GM18873 (cell line): ENCODE measurements around the gene ABCB11.
"Not testable (repeated sequence)": the region's sequence is repeated elsewhere in the genome, so short reads cannot be mapped to it uniquely, and the experiment has no call there.

ENCODE experiments used
- ATAC-seq: cut with Tn5 transposase; IDR thresholded peaks from one replicate; pipeline ENCODE4 v1.9.1; 2021; ENCODE audit warnings: mild to moderate bottlenecking, moderate library complexity, moderate number of reproducible peaks; ENCODE audit not compliant: unreplicated experiment, low FRiP score

ABCB11 gene

GRCh38 chr2:169031202-169031601, at the start of gene ABCB11:
Gene ABCB11, minus strand, starts transcription at chr2:169031324. Its CDS starts 13,199 bp downstream, at chr2:169018125.
- ATAC-seq = no peak

DNA sequence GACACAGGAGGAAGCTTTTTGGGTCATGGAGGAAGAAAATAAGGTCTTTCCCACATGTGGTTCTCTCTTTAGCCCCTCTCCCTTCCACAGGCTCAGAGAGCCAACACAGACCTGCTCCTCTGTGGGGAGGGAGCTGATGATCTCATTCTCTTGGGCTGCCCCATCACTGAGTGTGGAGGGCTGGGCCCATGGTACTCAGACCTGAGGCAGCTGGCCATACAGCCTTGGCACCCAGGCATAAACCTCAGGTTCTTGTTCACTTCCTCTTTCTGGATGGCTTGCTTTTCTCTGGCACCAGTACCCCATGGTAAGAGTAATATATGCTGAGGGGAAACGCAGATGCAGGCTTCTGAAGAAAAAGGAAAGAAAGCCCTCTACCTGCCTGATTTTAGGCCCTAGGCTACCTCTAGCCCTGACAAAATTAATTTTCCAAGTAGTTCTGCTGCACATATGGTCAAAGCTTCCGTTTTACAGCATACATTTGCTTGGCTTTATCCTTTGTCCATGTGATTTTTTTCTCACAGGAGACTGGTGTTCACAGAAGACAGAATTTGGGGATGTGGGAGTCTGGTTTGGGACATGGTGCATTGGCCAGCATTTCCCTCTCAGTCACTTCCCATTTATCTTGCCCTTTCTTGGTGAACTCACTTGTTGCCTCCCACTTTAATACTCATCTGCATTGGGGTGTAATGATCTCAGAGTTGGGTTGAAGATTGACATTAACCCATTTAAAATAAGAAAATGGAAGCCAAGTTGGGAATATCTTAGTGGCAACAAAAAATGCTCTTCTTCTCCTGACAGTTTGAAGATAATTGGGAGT, 49.3 kb upstream of the ABCB11 start:
- peak; percentile 90 for ATAC-seq

DNA sequence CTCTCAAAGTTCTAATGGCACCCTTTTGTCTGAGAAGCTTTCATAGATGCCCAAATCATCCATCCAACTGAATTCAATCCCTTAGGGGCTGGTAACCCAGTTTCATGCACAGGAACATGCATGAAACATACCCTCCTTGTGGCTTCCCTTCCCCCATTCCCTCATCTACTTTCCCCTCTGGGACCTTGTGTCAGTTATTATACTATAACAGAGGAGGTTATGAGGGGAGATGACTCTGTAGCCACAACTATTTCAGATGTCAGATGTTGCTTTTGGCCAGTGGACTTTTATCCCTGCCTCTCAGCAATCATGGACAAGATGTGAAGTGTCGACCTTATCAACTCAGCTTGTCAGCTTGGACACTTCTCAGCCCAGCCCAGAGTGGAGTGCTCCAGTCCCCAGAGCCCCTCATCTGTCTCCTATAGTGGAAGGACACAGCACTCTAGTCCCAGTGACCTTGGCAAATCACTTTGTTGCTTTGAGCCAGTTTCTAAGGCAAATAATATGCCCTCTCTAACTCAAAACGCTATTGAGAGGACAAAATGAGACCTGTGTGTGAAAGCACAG, 46.6 kb upstream of the ABCB11 start:
- no peak for ATAC-seq

DNA sequence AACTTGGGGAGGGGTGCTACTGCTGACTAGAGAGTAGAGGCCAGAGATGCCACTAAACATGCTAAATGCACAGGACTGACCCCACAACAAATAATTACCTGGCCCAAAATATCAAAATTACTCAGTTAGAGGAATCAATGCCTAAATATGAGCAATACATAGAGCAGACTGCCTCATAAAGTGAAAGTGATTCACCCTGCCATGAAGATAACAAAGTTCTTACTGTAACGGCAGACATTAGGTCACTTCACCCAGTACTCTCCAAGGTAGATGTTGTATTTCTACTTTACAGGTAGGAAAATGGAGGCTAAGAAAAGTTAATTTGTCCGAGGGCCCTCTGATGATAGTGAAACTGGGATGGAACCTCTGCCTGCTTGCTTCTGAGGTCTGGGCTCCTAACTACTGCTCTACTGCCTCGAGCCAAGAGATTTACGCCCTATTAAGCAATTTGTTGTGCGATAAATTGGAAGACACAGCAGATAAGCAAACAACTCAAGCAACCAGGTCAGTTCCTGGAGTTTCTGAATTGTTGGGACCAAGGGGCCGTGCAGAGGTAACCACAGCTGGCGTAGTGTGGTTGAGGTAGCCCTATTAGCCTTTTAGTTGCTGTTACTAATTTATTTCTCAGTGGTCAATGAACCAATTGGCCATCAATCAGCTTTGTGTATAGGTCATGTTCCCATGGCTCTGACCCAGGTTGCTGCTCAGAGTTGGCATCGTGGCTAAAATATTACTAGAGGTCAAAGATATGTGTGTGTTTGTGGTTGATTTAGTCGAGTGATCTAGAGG, 43.0 kb upstream of the ABCB11 start:
- no peak for ATAC-seq

- ATAC-seq = no peak
Measured at GRCh38 chr2:169073211-169073962, 42.3 kb upstream of the ABCB11 start.

DNA sequence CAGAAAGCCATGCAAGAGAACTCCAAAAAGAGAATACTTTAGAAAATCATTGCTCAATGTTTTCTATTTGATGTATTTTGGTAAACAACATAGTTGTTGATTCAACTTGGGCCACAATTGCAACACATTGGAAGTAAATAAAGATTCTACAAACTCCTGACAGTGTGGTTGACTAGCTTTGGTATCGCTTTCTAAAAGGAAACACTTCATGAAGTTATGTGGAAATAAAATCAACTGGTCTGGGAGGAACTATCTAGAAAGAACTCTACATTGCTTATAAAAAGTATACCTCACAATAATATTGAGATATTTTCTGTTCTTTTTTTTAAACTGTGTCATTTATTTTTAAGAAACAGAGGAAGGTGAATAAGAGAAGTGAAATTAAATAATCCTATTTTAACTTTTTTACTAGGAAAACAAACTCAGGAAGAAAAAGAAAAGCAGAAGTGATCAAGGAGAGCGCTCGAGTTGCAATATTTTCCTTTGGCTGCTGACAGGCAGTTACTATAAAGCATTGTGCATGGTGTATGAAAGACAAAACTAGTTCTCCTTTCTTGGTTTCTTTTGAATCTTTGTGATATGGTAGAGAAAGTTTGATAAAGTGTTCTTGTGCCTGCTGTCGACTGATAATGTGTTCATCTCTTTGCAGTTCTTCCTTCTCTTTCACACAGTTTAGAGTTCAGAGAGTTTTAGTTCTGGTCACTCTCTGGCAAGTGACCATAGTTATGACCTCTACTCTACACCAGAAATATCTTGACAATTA, 41.2 kb upstream of the ABCB11 start:
- no peak for ATAC-seq

GRCh38 chr2:169071455-169071854, 40.3 kb upstream of the ABCB11 start:
- ATAC-seq = no peak

- no peak for ATAC-seq
Measured at GRCh38 chr2:169069833-169070232, 38.7 kb upstream of the ABCB11 start.

DNA sequence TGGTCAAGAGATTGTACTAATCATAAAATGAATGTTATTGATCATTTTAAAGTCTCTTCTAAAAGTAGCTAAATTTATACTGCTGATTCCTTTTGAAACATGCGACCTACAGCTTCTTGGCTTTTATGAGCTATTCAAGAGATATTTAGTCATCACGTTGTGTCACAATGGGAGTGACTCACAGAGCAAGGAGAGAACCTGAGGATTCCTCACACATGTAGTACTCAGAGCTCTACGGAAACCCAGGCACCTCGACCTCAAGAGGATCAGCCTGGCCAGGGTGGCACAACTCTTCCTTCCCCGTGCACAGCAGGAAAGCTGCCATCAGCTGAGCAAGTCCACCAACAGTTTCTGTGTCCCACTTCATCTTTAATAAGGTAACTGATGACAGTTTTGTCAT, 38.2 kb upstream of the ABCB11 start, which contains the start of gene DHRS9:
DHRS9 (plus strand) TSS at position 223 of the 400 bp plus-strand sequence. CDS start 12,019 bp downstream, outside the sequence.
- ATAC-seq = no peak

DNA sequence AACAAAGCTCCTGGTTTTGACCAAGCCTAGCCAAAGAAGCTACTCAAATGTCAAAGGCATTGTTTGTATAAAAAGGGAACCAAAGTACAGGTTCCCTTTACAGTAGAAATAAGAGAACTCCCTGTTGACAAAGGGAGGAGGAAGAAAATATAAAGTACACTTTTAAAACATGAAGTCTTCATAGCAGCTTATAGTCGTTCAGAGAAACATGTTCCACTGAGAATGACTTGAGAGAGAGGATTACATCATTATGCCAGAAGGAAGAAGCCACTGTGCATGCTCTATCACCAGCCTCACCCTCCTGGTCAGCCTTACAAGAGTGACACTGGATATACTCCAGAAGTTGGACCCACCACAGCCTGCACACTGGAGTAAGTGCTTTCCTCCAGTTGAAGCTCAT, 35.8 kb upstream of the ABCB11 start:
- no peak for ATAC-seq

DNA sequence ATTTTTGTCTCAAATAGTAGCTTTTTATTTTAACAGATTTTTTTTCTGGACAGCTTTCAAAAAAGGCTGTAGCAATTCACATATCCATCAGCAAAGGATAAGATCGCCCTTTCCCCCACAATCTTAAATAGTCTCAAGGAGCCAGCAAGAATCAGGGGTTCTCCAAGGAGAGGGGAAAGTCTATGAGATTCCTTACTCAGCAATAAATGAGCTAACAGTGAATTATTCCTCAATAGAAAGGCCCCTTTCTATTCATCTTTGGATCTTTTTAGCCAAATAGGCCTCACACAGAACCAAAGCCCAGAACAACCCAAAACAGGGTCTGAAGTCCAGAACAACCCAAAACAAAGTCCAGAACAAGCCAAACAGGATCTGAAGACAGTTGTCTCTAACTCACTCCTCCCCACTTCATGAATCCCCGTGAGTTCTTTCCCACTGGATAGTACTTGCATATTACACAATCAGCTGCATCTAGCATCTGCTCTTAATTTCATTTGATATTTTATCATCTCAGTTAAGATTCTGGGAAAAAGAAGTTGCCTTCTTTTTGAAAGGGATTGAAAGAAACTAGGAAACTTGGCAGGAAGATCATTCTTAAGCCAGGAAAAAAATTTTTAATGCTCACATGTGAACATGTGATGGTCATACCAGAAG, 34.9 kb upstream of the ABCB11 start:
- no peak for ATAC-seq

- ATAC-seq = no peak
Measured at GRCh38 chr2:169065422-169065821, 34.3 kb upstream of the ABCB11 start.

- not testable (repeated sequence) for ATAC-seq
Measured at GRCh38 chr2:169064199-169064598, 33.1 kb upstream of the ABCB11 start.

- ATAC-seq = not testable (repeated sequence)
Measured at GRCh38 chr2:169054575-169054974, 23.5 kb upstream of the ABCB11 start.

- no peak for ATAC-seq
Measured at GRCh38 chr2:169050476-169051240, 19.5 kb upstream of the ABCB11 start.

DNA sequence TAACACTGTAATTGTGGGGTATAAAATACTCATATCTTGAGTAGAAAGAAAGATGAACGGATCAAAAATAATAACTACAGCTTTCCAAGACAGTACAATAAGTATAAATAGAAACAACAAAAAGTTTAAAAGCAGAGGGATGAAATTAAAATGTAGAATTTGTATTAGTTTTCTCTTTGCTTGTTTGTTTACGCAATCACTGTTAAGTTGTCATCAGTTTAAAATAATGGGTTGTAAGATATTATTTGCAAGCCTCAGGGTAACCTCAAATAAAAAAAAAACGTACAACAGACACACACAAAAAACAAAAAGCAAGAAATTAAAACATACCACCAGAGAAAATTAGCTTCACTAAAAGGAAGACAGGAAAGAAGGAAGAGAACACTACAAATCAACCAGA, 18.0 kb upstream of the ABCB11 start:
- ATAC-seq = no peak

GRCh38 chr2:169047256-169048250, 16.4 kb upstream of the ABCB11 start:
- no peak for ATAC-seq
